ENCODE data around the gene TLE5. TPM values are rescaled to one million over a fixed set of nuclear protein-coding genes. Genes with fewer than 3 reads are reported as not detected.
A peak's percentile ranks its signal among the peaks of the same experiment; 100 is the strongest.

Gene TLE5
- total RNA-seq, 1 experiment from 2014 or later: 360 TPM

GRCh38 chr19:3061182-3062161, 823 bp downstream of the TLE5 start:
- peaks cover 42% of the 10 kb centered on the region for H3K36me3 ChIP-seq (ENCODE audit: insufficient read depth, low read length, poor library complexity, severe bottlenecking)
- no peaks in the 10 kb centered on the region for H3K9me3 ChIP-seq (ENCODE audit: low read depth, low read length, poor library complexity, severe bottlenecking)
- BruUV-seq (replicated peaks): no TSS peak
- no peak for DNase-seq (ENCODE audit: low spot score)
- ChIA-PET POLR2A (ENCODE audit: low non-redundant PET) (no interaction called here), CTCF (no interaction called here)
- peak overlapping the region; percentile 95 for H3K4me3 ChIP-seq (ENCODE audit: low read depth, low read length, poor library complexity, severe bottlenecking)
- peak overlapping the region; percentile 92 for H3K27ac ChIP-seq (ENCODE audit: low read depth, low read length, poor library complexity, severe bottlenecking)
- peaks cover 9% of the 10 kb centered on the region for H3K4me1 ChIP-seq (ENCODE audit: insufficient read depth, low read length, poor library complexity, severe bottlenecking)
- intact Hi-C loops (cut with micrococcal nuclease; ENCODE audit: unreplicated experiment): no loop called here
- TF ChIP-seq, protein P1, sequence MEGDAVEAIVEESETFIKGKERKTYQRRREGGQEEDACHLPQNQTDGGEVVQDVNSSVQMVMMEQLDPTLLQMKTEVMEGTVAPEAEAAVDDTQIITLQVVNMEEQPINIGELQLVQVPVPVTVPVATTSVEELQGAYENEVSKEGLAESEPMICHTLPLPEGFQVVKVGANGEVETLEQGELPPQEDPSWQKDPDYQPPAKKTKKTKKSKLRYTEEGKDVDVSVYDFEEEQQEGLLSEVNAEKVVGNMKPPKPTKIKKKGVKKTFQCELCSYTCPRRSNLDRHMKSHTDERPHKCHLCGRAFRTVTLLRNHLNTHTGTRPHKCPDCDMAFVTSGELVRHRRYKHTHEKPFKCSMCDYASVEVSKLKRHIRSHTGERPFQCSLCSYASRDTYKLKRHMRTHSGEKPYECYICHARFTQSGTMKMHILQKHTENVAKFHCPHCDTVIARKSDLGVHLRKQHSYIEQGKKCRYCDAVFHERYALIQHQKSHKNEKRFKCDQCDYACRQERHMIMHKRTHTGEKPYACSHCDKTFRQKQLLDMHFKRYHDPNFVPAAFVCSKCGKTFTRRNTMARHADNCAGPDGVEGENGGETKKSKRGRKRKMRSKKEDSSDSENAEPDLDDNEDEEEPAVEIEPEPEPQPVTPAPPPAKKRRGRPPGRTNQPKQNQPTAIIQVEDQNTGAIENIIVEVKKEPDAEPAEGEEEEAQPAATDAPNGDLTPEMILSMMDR (conservative IDR thresholded peaks at IDR 0.05; ENCODE audit: low read depth, low read length): peak; percentile 44
- TF ChIP-seq EZH2 (IDR thresholded peaks at IDR 0.05; ENCODE audit: borderline replicate concordance, low read depth, low read length, poor library complexity, severe bottlenecking): no peak
- H3K27me3 ChIP-seq (replicated peaks; ENCODE audit: insufficient read depth, low read depth, low read length, poor library complexity): no peaks in the 10 kb centered on the region

- H3K9me3 ChIP-seq (ENCODE audit: low read depth, low read length, poor library complexity, severe bottlenecking): no peaks in the 10 kb centered on the region
- BruUV-seq (replicated peaks): no TSS peak
- no peak for DNase-seq (ENCODE audit: low spot score)
- peak overlapping the region; percentile 95 for H3K4me3 ChIP-seq (ENCODE audit: low read depth, low read length, poor library complexity, severe bottlenecking)
- TF ChIP-seq, protein P1 (conservative IDR thresholded peaks at IDR 0.05; ENCODE audit: low read depth, low read length): no peak
- H3K36me3 ChIP-seq (ENCODE audit: insufficient read depth, low read length, poor library complexity, severe bottlenecking): peaks cover 48% of the 10 kb centered on the region
- H3K27ac ChIP-seq (ENCODE audit: low read depth, low read length, poor library complexity, severe bottlenecking): peak overlapping the region; percentile 92
- CTCF ChIA-PET: interaction anchor here (0.8 kb wide), 1 partner anchor 48 kb away, joined by 3 read pairs; no protein-coding TSS in a partner anchor
- peaks cover 16% of the 10 kb centered on the region for H3K4me1 ChIP-seq (ENCODE audit: insufficient read depth, low read length, poor library complexity, severe bottlenecking)
- POLR2A ChIA-PET (ENCODE audit: low non-redundant PET): no interaction called here
- intact Hi-C loops (cut with micrococcal nuclease; ENCODE audit: unreplicated experiment): no loop called here
- H3K27me3 ChIP-seq (replicated peaks; ENCODE audit: insufficient read depth, low read depth, low read length, poor library complexity): no peaks in the 10 kb centered on the region
Measured at GRCh38 chr19:3060857-3061181, 1.5 kb downstream of the TLE5 start.

DNA sequence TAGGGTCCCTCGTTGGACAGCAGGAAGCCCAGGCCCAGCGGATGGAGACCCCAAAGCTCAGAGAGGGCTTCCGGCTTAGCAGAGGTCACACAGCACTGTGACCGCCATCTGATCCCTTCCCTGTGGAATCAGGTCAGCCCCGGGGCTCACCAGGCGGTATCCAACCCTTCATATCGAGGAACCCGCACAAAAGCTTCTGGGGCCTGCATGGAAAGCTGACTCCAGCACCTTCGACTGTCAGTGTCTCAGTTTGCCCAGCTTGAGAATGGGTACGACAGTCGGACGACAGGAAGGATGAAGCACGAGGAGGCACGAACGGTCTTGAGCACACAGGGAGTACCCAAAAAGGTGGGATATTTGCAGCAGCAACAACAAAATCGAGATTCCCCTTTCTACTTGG, 2.6 kb downstream of the TLE5 start:
- no peaks in the 10 kb centered on the region for H3K9me3 ChIP-seq (ENCODE audit: low read depth, low read length, poor library complexity, severe bottlenecking)
- ChIA-PET POLR2A (ENCODE audit: low non-redundant PET) (no interaction called here), CTCF (no interaction called here)
- H3K27ac ChIP-seq (ENCODE audit: low read depth, low read length, poor library complexity, severe bottlenecking): no peak overlapping the region
- H3K36me3 ChIP-seq (ENCODE audit: insufficient read depth, low read length, poor library complexity, severe bottlenecking): peaks cover 60% of the 10 kb centered on the region
- TF ChIP-seq, protein P1 (conservative IDR thresholded peaks at IDR 0.05; ENCODE audit: low read depth, low read length): no peak
- no peak for TF ChIP-seq EZH2 (IDR thresholded peaks at IDR 0.05; ENCODE audit: borderline replicate concordance, low read depth, low read length, poor library complexity, severe bottlenecking)
- no peak overlapping the region for H3K4me3 ChIP-seq (ENCODE audit: low read depth, low read length, poor library complexity, severe bottlenecking)
- TSS peak; percentile 63 for BruUV-seq (replicated peaks)
- H3K27me3 ChIP-seq (replicated peaks; ENCODE audit: insufficient read depth, low read depth, low read length, poor library complexity): no peaks in the 10 kb centered on the region
- intact Hi-C loops (cut with micrococcal nuclease; ENCODE audit: unreplicated experiment): no loop called here
- H3K4me1 ChIP-seq (ENCODE audit: insufficient read depth, low read length, poor library complexity, severe bottlenecking): peaks cover 20% of the 10 kb centered on the region
- DNase-seq (ENCODE audit: low spot score): no peak

All from A673 (cell line).